ENCODE results near the gene PCDH8. TPM values are rescaled to one million over a fixed set of nuclear protein-coding genes. Genes with fewer than 3 reads are reported as not detected.
A peak's percentile ranks its signal among the peaks of the same experiment; 100 is the strongest.

PCDH8 gene
- 4.3 and 4.8 TPM in 2 replicates for total RNA-seq (2021)
- percentile 36 among the genes with signal in this experiment for Bru-seq, nascent RNA
- percentile 41 among the genes with signal in this experiment for BruChase-seq, experiment 1, labeled RNA remaining after a 2-hour chase
- BruChase-seq, experiment 2, labeled RNA remaining after a 6-hour chase, result percentile 38 among the genes with signal in this experiment
- long read RNA-seq, full-length matches to known transcripts, result 6 of 8 reads
- long read RNA-seq, partial matches to known transcripts, result 1 of 8 reads
- long read RNA-seq, other reads (novel, unspliced or antisense), result 1 of 8 reads

GRCh38 chr13:52848455-52849195 lies at the start of gene PCDH8:
PCDH8 (minus strand) TSS chr13:52848640; CDS start chr13:52848436, 204 bp downstream.
- peak; percentile 90 for DNase-seq (ENCODE audit: low spot score)
- Histone ChIP-seq H3K4me1 (ENCODE audit: insufficient read depth, low read length, poor library complexity, severe bottlenecking) (peaks cover 44% of the 10 kb centered on the region), H3K9me3 (ENCODE audit: low read depth, low read length, poor library complexity, severe bottlenecking) (no peaks in the 10 kb centered on the region), H3K27me3 (replicated peaks; ENCODE audit: insufficient read depth, low read depth, low read length, poor library complexity) (peaks cover 81% of the 10 kb centered on the region), H3K36me3 (ENCODE audit: insufficient read depth, low read length, poor library complexity, severe bottlenecking) (no peaks in the 10 kb centered on the region), H3K4me3 (ENCODE audit: low read depth, low read length, poor library complexity, severe bottlenecking) (peak within 1 kb of the TSS; percentile 30), H3K27ac (ENCODE audit: low read depth, low read length, poor library complexity, severe bottlenecking) (no peak within 1 kb of the TSS)
- intact Hi-C loops (cut with micrococcal nuclease; ENCODE audit: unreplicated experiment), result loop anchor here (5.0 kb wide), 3 partner anchors 196 to 354 kb away; partner anchors contain the start of gene SUGT1
- TF ChIP-seq CTCF (conservative IDR thresholded peaks at IDR 0.05; ENCODE audit: low read depth, low read length), result no peak
- TF ChIP-seq EZH2 (IDR thresholded peaks at IDR 0.05; ENCODE audit: borderline replicate concordance, low read depth, low read length, poor library complexity, severe bottlenecking), result no peak
- ChIA-PET CTCF (interaction anchor here (0.5 kb wide), 2 partner anchors 39 to 49 kb away, joined by 3 to 4 read pairs; no protein-coding TSS in a partner anchor), POLR2A (ENCODE audit: low non-redundant PET) (no interaction called here)
- BruUV-seq (replicated peaks), result no TSS peak

GRCh38 chr13:52896827-52897659 lies 48.6 kb upstream of the PCDH8 start:
- no peak overlapping the region for H3K27ac ChIP-seq (ENCODE audit: low read depth, low read length, poor library complexity, severe bottlenecking)
- POLR2A ChIA-PET (ENCODE audit: low non-redundant PET), result no interaction called here
- H3K4me3 ChIP-seq (ENCODE audit: low read depth, low read length, poor library complexity, severe bottlenecking), result no peak overlapping the region
- H3K9me3 ChIP-seq (ENCODE audit: low read depth, low read length, poor library complexity, severe bottlenecking), result no peaks in the 10 kb centered on the region
- no peaks in the 10 kb centered on the region for H3K4me1 ChIP-seq (ENCODE audit: insufficient read depth, low read length, poor library complexity, severe bottlenecking)
- H3K36me3 ChIP-seq (ENCODE audit: insufficient read depth, low read length, poor library complexity, severe bottlenecking), result no peaks in the 10 kb centered on the region
- peak; percentile 49 for DNase-seq (ENCODE audit: low spot score)
- intact Hi-C loops (cut with micrococcal nuclease; ENCODE audit: unreplicated experiment), result no loop called here
- no TSS peak for BruUV-seq (replicated peaks)
- CTCF ChIA-PET, result interaction anchor here (0.6 to 1.3 kb wide), 7 partner anchors 49 to 968 kb away, joined by 3 to 18 read pairs (median 5); partner anchors contain the start of gene PCDH8
- TF ChIP-seq EZH2 (IDR thresholded peaks at IDR 0.05; ENCODE audit: borderline replicate concordance, low read depth, low read length, poor library complexity, severe bottlenecking) (no peak), CTCF (conservative IDR thresholded peaks at IDR 0.05; ENCODE audit: low read depth, low read length) (peak; percentile 66)
- H3K27me3 ChIP-seq (replicated peaks; ENCODE audit: insufficient read depth, low read depth, low read length, poor library complexity), result no peaks in the 10 kb centered on the region

GRCh38 chr13:52894413-52894812 lies 46.0 kb upstream of the PCDH8 start:
- no peak for DNase-seq (ENCODE audit: low spot score)
- ChIA-PET POLR2A (ENCODE audit: low non-redundant PET) (no interaction called here), CTCF (interaction anchor here (0.6 kb wide), 1 partner anchor 223 kb away, joined by 3 read pairs; no protein-coding TSS in a partner anchor)
- BruUV-seq (replicated peaks), result no TSS peak
- H3K4me3 ChIP-seq (ENCODE audit: low read depth, low read length, poor library complexity, severe bottlenecking), result no peak overlapping the region
- H3K4me1 ChIP-seq (ENCODE audit: insufficient read depth, low read length, poor library complexity, severe bottlenecking), result no peaks in the 10 kb centered on the region
- H3K36me3 ChIP-seq (ENCODE audit: insufficient read depth, low read length, poor library complexity, severe bottlenecking), result no peaks in the 10 kb centered on the region
- intact Hi-C loops (cut with micrococcal nuclease; ENCODE audit: unreplicated experiment), result no loop called here
- TF ChIP-seq EZH2 (IDR thresholded peaks at IDR 0.05; ENCODE audit: borderline replicate concordance, low read depth, low read length, poor library complexity, severe bottlenecking) (no peak), CTCF (conservative IDR thresholded peaks at IDR 0.05; ENCODE audit: low read depth, low read length) (no peak)
- no peaks in the 10 kb centered on the region for H3K27me3 ChIP-seq (replicated peaks; ENCODE audit: insufficient read depth, low read depth, low read length, poor library complexity)
- H3K9me3 ChIP-seq (ENCODE audit: low read depth, low read length, poor library complexity, severe bottlenecking), result no peaks in the 10 kb centered on the region
- H3K27ac ChIP-seq (ENCODE audit: low read depth, low read length, poor library complexity, severe bottlenecking), result no peak overlapping the region

Data from A673 (cell line).